ENCODE results near the gene GTPBP1. TPM values are rescaled to one million over a fixed set of nuclear protein-coding genes. Genes with fewer than 3 reads are reported as not detected.

The GTPBP1 gene
- total and polyA plus RNA-seq, 2 of the 13 experiments (the other 11 are each of a cell fraction or from before 2014, with no cell fraction given) = 22.3 to 27.0 TPM

DNA sequence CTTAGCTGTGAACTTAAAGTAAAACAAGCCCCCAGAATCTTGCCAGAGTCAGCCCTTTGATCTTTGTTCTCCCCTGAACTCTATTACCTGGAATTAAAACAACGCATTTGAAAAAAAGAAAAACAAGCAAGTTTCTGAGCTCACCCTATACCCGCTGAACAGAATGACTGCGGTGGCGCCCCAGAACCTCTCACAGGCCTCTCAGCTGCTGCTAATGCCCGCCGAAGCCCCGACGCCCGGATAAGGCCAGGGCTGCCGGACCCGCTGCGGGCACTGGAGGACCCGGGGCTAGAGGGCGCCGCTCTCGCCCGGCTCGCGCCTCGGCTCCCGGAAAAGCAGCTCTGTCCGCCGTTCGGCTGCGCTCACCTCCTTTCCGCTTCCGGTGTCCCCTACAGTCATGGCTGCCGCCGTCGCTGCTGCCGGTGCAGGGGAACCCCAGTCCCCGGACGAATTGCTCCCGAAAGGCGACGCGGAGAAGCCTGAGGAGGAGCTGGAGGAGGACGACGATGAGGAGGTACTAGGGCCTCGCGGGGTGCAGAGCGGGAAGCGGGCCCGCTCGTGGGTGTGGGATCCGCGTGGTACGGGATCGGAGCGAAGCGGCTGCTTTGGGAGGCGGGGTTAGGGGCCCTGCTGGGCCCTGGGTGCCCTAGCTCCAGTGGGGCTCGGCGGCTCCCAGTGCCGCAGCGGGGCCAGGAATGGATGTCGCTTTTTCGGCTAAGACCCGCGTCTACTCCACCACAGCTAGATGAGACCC, 24.0 kb upstream of the GTPBP1 start, which contains the start of gene TOMM22 (continued):
- TF ChIP-seq NCOA2 (CRISPR knock-in tag; IDR thresholded peaks at IDR 0.05) (peak; percentile 66), ZNF674 (CRISPR knock-in tag; IDR thresholded peaks at IDR 0.05; ENCODE audit: low read depth) (peak; percentile 73; the same call in 1 of the 2 replicates), ZNF777 (CRISPR knock-in tag; IDR thresholded peaks at IDR 0.05) (peak; percentile 75), HES4 (CRISPR knock-in tag; IDR thresholded peaks at IDR 0.05; ENCODE audit: borderline replicate concordance) (peak; percentile 82; the same call in 1 of the 2 replicates), ZSCAN25 (CRISPR knock-in tag; IDR thresholded peaks at IDR 0.05) (peak; percentile 71; the same call in 1 of the 2 replicates), ZNF891 (CRISPR knock-in tag; IDR thresholded peaks at IDR 0.05) (peak; percentile 17; the same call in 1 of the 2 replicates), MTA3 (CRISPR knock-in tag; IDR thresholded peaks at IDR 0.05) (no peak), ZMAT3 (CRISPR knock-in tag; conservative IDR thresholded peaks at IDR 0.05) (0 out of 2 replicates have a peak, but pooled peaks have one; percentile 70), PBX2 (CRISPR knock-in tag; IDR thresholded peaks at IDR 0.05) (no peak), ZMYM4 (CRISPR knock-in tag; IDR thresholded peaks at IDR 0.05) (peak; percentile 95), SIX4 (CRISPR knock-in tag; IDR thresholded peaks at IDR 0.05) (peak; percentile 63; the same call in 1 of the 2 replicates), SMARCE1 (IDR thresholded peaks at IDR 0.05; ENCODE audit: borderline replicate concordance) (no peak), RARA (CRISPR knock-in tag; IDR thresholded peaks at IDR 0.05) (peak; percentile 43; the same call in 1 of the 2 replicates), ISL2 (CRISPR knock-in tag; IDR thresholded peaks at IDR 0.05) (peak; percentile 92), ZNF773 (CRISPR knock-in tag; IDR thresholded peaks at IDR 0.05; ENCODE audit: borderline replicate concordance) (peak; percentile 90; the same call in 1 of the 2 replicates), ZNF510 (CRISPR knock-in tag; IDR thresholded peaks at IDR 0.05; ENCODE audit: low read depth) (0 out of 2 replicates have a peak, but pooled peaks have one; percentile 68)
- TF ChIP-seq, protein P1, sequence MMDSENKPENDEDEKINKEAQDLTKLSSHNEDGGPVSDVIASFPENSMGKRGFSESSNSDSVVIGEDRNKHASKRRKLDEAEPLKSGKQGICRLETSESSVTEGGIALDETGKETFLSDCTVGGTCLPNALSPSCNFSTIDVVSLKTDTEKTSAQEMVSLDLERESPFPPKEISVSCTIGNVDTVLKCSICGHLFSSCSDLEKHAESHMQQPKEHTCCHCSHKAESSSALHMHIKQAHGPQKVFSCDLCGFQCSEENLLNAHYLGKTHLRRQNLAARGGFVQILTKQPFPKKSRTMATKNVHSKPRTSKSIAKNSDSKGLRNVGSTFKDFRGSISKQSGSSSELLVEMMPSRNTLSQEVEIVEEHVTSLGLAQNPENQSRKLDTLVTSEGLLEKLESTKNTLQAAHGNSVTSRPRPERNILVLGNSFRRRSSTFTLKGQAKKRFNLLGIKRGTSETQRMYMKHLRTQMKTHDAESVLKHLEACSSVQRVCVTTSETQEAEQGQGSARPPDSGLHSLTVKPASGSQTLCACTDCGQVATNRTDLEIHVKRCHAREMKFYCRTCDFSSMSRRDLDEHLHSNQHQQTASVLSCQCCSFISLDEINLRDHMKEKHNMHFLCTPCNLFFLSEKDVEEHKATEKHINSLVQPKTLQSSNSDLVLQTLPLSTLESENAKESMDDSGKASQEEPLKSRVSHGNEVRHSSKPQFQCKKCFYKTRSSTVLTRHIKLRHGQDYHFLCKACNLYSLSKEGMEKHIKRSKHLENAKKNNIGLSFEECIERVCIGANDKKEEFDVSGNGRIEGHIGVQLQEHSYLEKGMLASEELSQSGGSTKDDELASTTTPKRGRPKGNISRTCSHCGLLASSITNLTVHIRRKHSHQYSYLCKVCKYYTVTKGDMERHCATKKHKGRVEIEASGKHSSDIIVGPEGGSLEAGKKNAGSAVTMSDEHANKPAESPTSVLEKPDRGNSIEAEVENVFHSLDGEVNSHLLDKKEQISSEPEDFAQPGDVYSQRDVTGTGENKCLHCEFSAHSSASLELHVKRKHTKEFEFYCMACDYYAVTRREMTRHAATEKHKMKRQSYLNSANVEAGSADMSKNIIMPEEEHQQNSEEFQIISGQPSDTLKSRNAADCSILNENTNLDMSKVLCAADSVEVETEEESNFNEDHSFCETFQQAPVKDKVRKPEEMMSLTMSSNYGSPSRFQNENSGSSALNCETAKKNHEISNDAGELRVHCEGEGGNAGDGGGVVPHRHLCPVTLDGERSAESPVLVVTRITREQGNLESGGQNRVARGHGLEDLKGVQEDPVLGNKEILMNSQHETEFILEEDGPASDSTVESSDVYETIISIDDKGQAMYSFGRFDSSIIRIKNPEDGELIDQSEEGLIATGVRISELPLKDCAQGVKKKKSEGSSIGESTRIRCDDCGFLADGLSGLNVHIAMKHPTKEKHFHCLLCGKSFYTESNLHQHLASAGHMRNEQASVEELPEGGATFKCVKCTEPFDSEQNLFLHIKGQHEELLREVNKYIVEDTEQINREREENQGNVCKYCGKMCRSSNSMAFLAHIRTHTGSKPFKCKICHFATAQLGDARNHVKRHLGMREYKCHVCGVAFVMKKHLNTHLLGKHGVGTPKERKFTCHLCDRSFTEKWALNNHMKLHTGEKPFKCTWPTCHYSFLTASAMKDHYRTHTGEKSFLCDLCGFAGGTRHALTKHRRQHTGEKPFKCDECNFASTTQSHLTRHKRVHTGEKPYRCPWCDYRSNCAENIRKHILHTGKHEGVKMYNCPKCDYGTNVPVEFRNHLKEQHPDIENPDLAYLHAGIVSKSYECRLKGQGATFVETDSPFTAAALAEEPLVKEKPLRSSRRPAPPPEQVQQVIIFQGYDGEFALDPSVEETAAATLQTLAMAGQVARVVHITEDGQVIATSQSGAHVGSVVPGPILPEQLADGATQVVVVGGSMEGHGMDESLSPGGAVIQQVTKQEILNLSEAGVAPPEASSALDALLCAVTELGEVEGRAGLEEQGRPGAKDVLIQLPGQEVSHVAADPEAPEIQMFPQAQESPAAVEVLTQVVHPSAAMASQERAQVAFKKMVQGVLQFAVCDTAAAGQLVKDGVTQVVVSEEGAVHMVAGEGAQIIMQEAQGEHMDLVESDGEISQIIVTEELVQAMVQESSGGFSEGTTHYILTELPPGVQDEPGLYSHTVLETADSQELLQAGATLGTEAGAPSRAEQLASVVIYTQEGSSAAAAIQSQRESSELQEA (CRISPR knock-in tag; IDR thresholded peaks at IDR 0.05; ENCODE audit: not compliant biosample characterization) = peak; percentile 94
- TF ChIP-seq, protein P2, sequence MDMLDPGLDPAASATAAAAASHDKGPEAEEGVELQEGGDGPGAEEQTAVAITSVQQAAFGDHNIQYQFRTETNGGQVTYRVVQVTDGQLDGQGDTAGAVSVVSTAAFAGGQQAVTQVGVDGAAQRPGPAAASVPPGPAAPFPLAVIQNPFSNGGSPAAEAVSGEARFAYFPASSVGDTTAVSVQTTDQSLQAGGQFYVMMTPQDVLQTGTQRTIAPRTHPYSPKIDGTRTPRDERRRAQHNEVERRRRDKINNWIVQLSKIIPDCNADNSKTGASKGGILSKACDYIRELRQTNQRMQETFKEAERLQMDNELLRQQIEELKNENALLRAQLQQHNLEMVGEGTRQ (IDR thresholded peaks at IDR 0.05; ENCODE audit: low read depth, low read length) = no peak
- TF ChIP-seq, protein P2 (CRISPR knock-in tag; IDR thresholded peaks at IDR 0.05; ENCODE audit: borderline replicate concordance) = no peak
